ENCODE data around the gene GM2A.

The GM2A gene

GRCh38 chr5:151252762-151253604 is at the start of gene GM2A:
Gene GM2A, plus strand, starts transcription at chr5:151253185. Its CDS starts 32 bp downstream, at chr5:151253217.
- peak; percentile 98 to 99 for DNase-seq (ENCODE audit: low read depth in 2 of 2)

GRCh38 chr5:151204051-151204450 is 48.9 kb upstream of the GM2A start:
- no peak for DNase-seq (ENCODE audit: low read depth in 2 of 2)

GRCh38 chr5:151205411-151205810 is 47.6 kb upstream of the GM2A start:
- no peak for DNase-seq (ENCODE audit: low read depth in 2 of 2)

GRCh38 chr5:151208481-151208914 is 44.5 kb upstream of the GM2A start:
- no peak for DNase-seq (ENCODE audit: low read depth in 2 of 2)

GRCh38 chr5:151212406-151212798 is 40.6 kb upstream of the GM2A start:
- DNase-seq (ENCODE audit: low read depth in 2 of 2) = no peak

- peak; percentile 74 to 80 for DNase-seq (ENCODE audit: low read depth in 2 of 2)
Observed at GRCh38 chr5:151213803-151214613, 39.0 kb upstream of the GM2A start.

GRCh38 chr5:151214614-151215545 is 38.1 kb upstream of the GM2A start:
- DNase-seq (ENCODE audit: low read depth in 2 of 2) = no peak

GRCh38 chr5:151215546-151215880 is 37.5 kb upstream of the GM2A start:
- DNase-seq (ENCODE audit: low read depth in 2 of 2) = no peak

- DNase-seq (ENCODE audit: low read depth in 2 of 2) = no peak
Observed at GRCh38 chr5:151216781-151217180, 36.2 kb upstream of the GM2A start.

GRCh38 chr5:151218177-151218576 is 34.8 kb upstream of the GM2A start:
- no peak for DNase-seq (ENCODE audit: low read depth in 2 of 2)

- DNase-seq (ENCODE audit: low read depth in 2 of 2) = no peak
Observed at GRCh38 chr5:151219138-151219537, 33.8 kb upstream of the GM2A start.

GRCh38 chr5:151219789-151220188 is 33.2 kb upstream of the GM2A start:
- DNase-seq (ENCODE audit: low read depth in 2 of 2) = no peak

- DNase-seq (ENCODE audit: low read depth in 2 of 2) = no peak
Observed at GRCh38 chr5:151221574-151221973, 31.4 kb upstream of the GM2A start.

- no peak for DNase-seq (ENCODE audit: low read depth in 2 of 2)
Observed at GRCh38 chr5:151222054-151222789, 30.8 kb upstream of the GM2A start.

- DNase-seq (ENCODE audit: low read depth in 2 of 2) = no peak
Observed at GRCh38 chr5:151222790-151223446, 30.1 kb upstream of the GM2A start.

- peak; percentile 49 for DNase-seq (ENCODE audit: low read depth in 2 of 2)
Observed at GRCh38 chr5:151223447-151224264, 29.3 kb upstream of the GM2A start, which contains the start of gene CCDC69. Gene CCDC69, minus strand, starts transcription at chr5:151224092. Its CDS starts 122 bp downstream, at chr5:151223970.

GRCh38 chr5:151224372-151224771 is 28.6 kb upstream of the GM2A start:
- DNase-seq (ENCODE audit: low read depth in 2 of 2) = no peak

GRCh38 chr5:151225071-151225470 is 27.9 kb upstream of the GM2A start:
- DNase-seq (ENCODE audit: low read depth in 2 of 2) = no peak

GRCh38 chr5:151225475-151225874 is 27.5 kb upstream of the GM2A start:
- no peak for DNase-seq (ENCODE audit: low read depth in 2 of 2)

Data from stimulated activated CD8-positive, alpha-beta memory T cell treated with anti-CD3 and anti-CD28 coated beads, Interleukin-2, amount 100 ng/mL, for 48 hours (primary cell).